ENCODE results near the gene STX10. TPM values are rescaled to one million over a fixed set of nuclear protein-coding genes. Genes with fewer than 3 reads are reported as not detected.

The STX10 gene
- total RNA-seq, 1 experiment from 2014 or later = 63.3 TPM

GRCh38 chr19:13100031-13100588, 50.1 kb downstream of the STX10 start:
- intact Hi-C loops (cut with micrococcal nuclease; ENCODE audit: unreplicated experiment) = no loop called here
- BruUV-seq (replicated peaks) = no TSS peak
- no peak overlapping the region for H3K4me3 ChIP-seq (ENCODE audit: low read depth, low read length, poor library complexity, severe bottlenecking)
- H3K36me3 ChIP-seq (ENCODE audit: insufficient read depth, low read length, poor library complexity, severe bottlenecking) = no peaks in the 10 kb centered on the region
- ChIA-PET POLR2A (ENCODE audit: low non-redundant PET) (no interaction called here), CTCF (no interaction called here)
- no peak overlapping the region for H3K27ac ChIP-seq (ENCODE audit: low read depth, low read length, poor library complexity, severe bottlenecking)
- no peaks in the 10 kb centered on the region for H3K27me3 ChIP-seq (replicated peaks; ENCODE audit: insufficient read depth, low read depth, low read length, poor library complexity)
- no peak for DNase-seq (ENCODE audit: low spot score)
- TF ChIP-seq EZH2 (IDR thresholded peaks at IDR 0.05; ENCODE audit: borderline replicate concordance, low read depth, low read length, poor library complexity, severe bottlenecking) (no peak), CTCF (conservative IDR thresholded peaks at IDR 0.05; ENCODE audit: low read depth, low read length) (no peak)
- H3K9me3 ChIP-seq (ENCODE audit: low read depth, low read length, poor library complexity, severe bottlenecking) = no peaks in the 10 kb centered on the region
- peaks cover 13% of the 10 kb centered on the region for H3K4me1 ChIP-seq (ENCODE audit: insufficient read depth, low read length, poor library complexity, severe bottlenecking)

- CTCF ChIA-PET = no interaction called here
- BruUV-seq (replicated peaks) = no TSS peak
- no peak for TF ChIP-seq EZH2 (IDR thresholded peaks at IDR 0.05; ENCODE audit: borderline replicate concordance, low read depth, low read length, poor library complexity, severe bottlenecking)
- no peak for TF ChIP-seq CTCF (conservative IDR thresholded peaks at IDR 0.05; ENCODE audit: low read depth, low read length)
- no peaks in the 10 kb centered on the region for H3K9me3 ChIP-seq (ENCODE audit: low read depth, low read length, poor library complexity, severe bottlenecking)
- H3K4me1 ChIP-seq (ENCODE audit: insufficient read depth, low read length, poor library complexity, severe bottlenecking) = peaks cover 14% of the 10 kb centered on the region
- POLR2A ChIA-PET (ENCODE audit: low non-redundant PET) = no interaction called here
- H3K4me3 ChIP-seq (ENCODE audit: low read depth, low read length, poor library complexity, severe bottlenecking) = no peak overlapping the region
- intact Hi-C loops (cut with micrococcal nuclease; ENCODE audit: unreplicated experiment) = no loop called here
- H3K27ac ChIP-seq (ENCODE audit: low read depth, low read length, poor library complexity, severe bottlenecking) = no peak overlapping the region
- no peak for DNase-seq (ENCODE audit: low spot score)
- no peaks in the 10 kb centered on the region for H3K36me3 ChIP-seq (ENCODE audit: insufficient read depth, low read length, poor library complexity, severe bottlenecking)
- no peaks in the 10 kb centered on the region for H3K27me3 ChIP-seq (replicated peaks; ENCODE audit: insufficient read depth, low read depth, low read length, poor library complexity)
Measured at GRCh38 chr19:13099073-13099999, 50.8 kb downstream of the STX10 start.

GRCh38 chr19:13098277-13099072, 51.7 kb downstream of the STX10 start:
- CTCF ChIA-PET = no interaction called here
- no peak overlapping the region for H3K4me3 ChIP-seq (ENCODE audit: low read depth, low read length, poor library complexity, severe bottlenecking)
- no TSS peak for BruUV-seq (replicated peaks)
- no peaks in the 10 kb centered on the region for H3K9me3 ChIP-seq (ENCODE audit: low read depth, low read length, poor library complexity, severe bottlenecking)
- peaks cover 19% of the 10 kb centered on the region for H3K4me1 ChIP-seq (ENCODE audit: insufficient read depth, low read length, poor library complexity, severe bottlenecking)
- POLR2A ChIA-PET (ENCODE audit: low non-redundant PET) = no interaction called here
- no peaks in the 10 kb centered on the region for H3K27me3 ChIP-seq (replicated peaks; ENCODE audit: insufficient read depth, low read depth, low read length, poor library complexity)
- TF ChIP-seq CTCF (conservative IDR thresholded peaks at IDR 0.05; ENCODE audit: low read depth, low read length) (no peak), EZH2 (IDR thresholded peaks at IDR 0.05; ENCODE audit: borderline replicate concordance, low read depth, low read length, poor library complexity, severe bottlenecking) (no peak)
- H3K27ac ChIP-seq (ENCODE audit: low read depth, low read length, poor library complexity, severe bottlenecking) = no peak overlapping the region
- peak; percentile 55 for DNase-seq (ENCODE audit: low spot score)
- intact Hi-C loops (cut with micrococcal nuclease; ENCODE audit: unreplicated experiment) = no loop called here
- H3K36me3 ChIP-seq (ENCODE audit: insufficient read depth, low read length, poor library complexity, severe bottlenecking) = no peaks in the 10 kb centered on the region

Measured in A673 (cell line).